ENCODE measurements around the gene NLRP1. TPM values are rescaled to one million over a fixed set of nuclear protein-coding genes. Genes with fewer than 3 reads are reported as not detected.

The NLRP1 gene
- total RNA-seq, 1 experiment from 2014 or later: 0.57 TPM

DNA sequence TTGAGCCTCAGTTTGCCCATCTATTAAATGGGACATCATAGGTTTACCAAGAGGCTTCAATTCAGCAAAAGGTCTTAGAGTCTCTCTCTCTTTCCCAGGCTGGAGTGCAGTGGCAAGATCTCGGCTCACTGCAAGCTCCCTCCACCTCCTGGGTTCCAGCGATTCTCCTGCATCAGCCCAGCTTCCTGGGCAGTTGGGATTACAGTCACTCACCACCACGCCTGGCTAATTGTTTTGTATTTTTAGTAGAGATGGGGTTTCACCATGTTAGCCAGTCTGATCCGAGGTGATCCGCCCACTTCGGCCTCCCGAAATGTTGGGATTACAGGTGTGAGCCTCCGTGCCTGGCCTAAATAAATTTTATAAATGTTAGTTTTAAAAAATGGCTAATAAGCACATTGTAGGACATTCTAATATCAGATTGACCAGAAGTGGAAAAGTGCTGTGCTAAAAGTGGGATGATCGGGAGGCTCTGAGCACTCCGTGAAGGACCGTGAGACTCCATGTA is 1.0 kb upstream of the NLRP1 start:
- Mint-ChIP-seq H3K36me3 (ENCODE audit: insufficient read depth, unreplicated experiment) (peaks cover 3% of the 10 kb centered on the region), H3K27me3 (ENCODE audit: unreplicated experiment) (peaks cover 49% of the 10 kb centered on the region), H3K27ac (ENCODE audit: unreplicated experiment) (no peak overlapping the region), H3K9me3 (ENCODE audit: low read depth, unreplicated experiment) (no peaks in the 10 kb centered on the region), H3K4me3 (ENCODE audit: low read depth, unreplicated experiment) (no peak overlapping the region), H3K4me1 (ENCODE audit: low read depth, unreplicated experiment) (peaks cover 7% of the 10 kb centered on the region)
- TF ChIP-seq, protein P1, sequence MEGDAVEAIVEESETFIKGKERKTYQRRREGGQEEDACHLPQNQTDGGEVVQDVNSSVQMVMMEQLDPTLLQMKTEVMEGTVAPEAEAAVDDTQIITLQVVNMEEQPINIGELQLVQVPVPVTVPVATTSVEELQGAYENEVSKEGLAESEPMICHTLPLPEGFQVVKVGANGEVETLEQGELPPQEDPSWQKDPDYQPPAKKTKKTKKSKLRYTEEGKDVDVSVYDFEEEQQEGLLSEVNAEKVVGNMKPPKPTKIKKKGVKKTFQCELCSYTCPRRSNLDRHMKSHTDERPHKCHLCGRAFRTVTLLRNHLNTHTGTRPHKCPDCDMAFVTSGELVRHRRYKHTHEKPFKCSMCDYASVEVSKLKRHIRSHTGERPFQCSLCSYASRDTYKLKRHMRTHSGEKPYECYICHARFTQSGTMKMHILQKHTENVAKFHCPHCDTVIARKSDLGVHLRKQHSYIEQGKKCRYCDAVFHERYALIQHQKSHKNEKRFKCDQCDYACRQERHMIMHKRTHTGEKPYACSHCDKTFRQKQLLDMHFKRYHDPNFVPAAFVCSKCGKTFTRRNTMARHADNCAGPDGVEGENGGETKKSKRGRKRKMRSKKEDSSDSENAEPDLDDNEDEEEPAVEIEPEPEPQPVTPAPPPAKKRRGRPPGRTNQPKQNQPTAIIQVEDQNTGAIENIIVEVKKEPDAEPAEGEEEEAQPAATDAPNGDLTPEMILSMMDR (IDR thresholded peaks at IDR 0.05; ENCODE audit: unreplicated experiment): no peak
- no peak for DNase-seq
- BruUV-seq (replicated peaks): no TSS peak
- CTCF ChIA-PET: no interaction called here
- intact Hi-C loops (cut with micrococcal nuclease; ENCODE audit: unreplicated experiment): loop anchor here (5.0 to 10.0 kb wide), 2 partner anchors 702 to 1329 kb away; no protein-coding TSS in a partner anchor

DNA sequence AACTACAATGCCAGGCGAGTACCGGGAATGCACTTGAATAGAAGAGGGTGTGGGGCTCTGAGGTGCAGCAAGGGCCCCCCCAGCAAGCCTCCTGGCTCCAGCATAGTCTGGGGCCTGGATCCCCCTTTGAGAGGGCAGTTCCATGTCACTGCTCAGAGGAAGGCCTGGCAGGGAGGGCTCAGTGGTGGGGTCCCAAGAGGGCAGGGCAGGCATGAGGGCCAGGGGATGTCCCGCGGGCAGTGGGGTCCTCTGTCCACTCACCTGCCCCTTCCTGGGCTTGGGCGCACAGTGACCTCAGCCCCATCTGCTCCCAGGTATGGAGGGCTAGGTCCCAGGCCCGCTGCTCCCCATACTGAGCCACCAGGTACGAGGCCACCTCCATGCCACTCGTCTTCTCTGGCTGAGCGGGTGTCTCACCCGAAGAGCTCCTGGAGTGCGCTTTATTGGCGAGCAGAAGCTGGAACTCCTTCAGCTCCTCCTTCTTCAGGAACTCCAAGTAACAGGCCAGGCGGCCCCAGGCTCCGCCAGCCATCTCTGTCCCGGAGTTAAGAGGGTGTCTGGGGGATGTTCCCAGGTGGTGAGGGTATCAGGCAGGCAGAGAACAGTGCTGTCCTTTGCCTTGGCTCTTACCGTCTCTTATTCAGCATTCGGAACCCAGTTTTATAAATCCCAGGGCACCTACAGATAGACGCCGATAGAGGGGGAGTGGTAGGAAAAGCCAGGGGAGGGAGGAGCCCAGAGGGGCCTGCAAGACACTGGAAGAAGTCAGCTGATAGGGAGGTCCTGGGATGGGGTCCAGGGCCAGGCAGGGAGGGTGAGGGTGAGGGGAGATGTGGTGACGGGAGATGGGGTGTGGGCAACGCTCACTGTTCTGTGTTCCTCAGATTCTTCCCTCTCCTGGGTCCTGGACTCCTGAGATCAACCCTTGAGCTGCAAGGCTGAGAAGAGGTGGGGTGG is 605 bp downstream of the NLRP1 start:
- no peak for DNase-seq
- peaks cover 7% of the 10 kb centered on the region for H3K4me1 Mint-ChIP-seq (ENCODE audit: low read depth, unreplicated experiment)
- CTCF ChIA-PET: no interaction called here
- peaks cover 3% of the 10 kb centered on the region for H3K36me3 Mint-ChIP-seq (ENCODE audit: insufficient read depth, unreplicated experiment)
- no TSS peak for BruUV-seq (replicated peaks)
- H3K9me3 Mint-ChIP-seq (ENCODE audit: low read depth, unreplicated experiment): no peaks in the 10 kb centered on the region
- H3K27me3 Mint-ChIP-seq (ENCODE audit: unreplicated experiment): peaks cover 37% of the 10 kb centered on the region
- H3K4me3 Mint-ChIP-seq (ENCODE audit: low read depth, unreplicated experiment): no peak overlapping the region
- intact Hi-C loops (cut with micrococcal nuclease; ENCODE audit: unreplicated experiment): loop anchor here (10.0 kb wide), 1 partner anchor 1331 kb away; no protein-coding TSS in a partner anchor
- H3K27ac Mint-ChIP-seq (ENCODE audit: unreplicated experiment): no peak overlapping the region
- TF ChIP-seq, protein P1 (IDR thresholded peaks at IDR 0.05; ENCODE audit: unreplicated experiment): no peak

DNA sequence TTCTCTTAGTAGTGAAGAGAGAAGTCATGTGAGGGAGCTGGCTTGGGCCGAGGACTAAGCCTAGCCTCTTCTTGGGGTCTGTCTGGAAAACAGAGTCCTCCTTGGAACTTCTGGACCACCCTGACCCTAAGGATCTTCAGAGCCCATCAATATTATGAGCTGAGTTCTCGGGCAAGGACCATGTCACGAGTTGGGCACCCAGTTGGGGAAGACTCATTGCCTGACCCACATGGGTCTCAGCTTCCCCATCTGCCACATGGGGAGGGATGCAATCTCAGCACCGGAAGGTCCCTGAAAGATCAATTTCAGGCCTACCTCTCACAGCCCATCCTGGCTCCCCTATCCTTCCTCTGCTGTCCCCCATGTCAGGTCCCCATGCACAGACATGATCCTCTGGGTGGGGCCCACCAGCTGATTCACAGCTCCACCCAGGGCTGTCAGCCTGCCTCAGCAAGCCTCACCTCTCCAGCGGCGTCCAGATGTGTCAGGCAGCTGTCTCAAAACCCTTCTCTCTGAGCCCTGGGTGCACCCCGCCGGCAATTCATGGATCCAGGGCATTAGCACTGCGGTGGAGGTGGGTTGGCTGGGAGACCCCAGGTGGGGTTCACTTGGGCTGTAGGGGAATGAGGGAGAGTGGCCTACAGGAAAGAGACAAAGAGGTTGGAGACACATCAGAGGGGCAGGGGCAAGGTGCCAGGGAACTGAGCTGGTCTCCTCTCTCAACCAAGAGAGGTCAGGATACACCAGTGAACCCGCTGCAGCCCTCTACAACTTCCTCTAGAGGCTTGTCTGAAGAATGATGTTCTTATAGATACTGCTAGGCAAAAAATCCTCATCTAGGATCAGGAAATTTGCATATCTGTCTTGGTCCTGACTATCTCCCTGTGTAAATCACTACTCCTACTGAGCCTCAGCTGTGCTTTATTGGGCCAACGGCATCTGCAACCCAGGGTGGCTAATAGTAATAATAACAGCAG is 1.8 kb downstream of the NLRP1 start:
- CTCF ChIA-PET: no interaction called here
- BruUV-seq (replicated peaks): no TSS peak
- intact Hi-C loops (cut with micrococcal nuclease; ENCODE audit: unreplicated experiment): loop anchor here (10.0 kb wide), 1 partner anchor 1332 kb away; no protein-coding TSS in a partner anchor

More for the DNA sequence above, 1.8 kb downstream of the NLRP1 start:
- H3K9me3 Mint-ChIP-seq (ENCODE audit: low read depth, unreplicated experiment): no peaks in the 10 kb centered on the region
- H3K27me3 Mint-ChIP-seq (ENCODE audit: unreplicated experiment): peaks cover 25% of the 10 kb centered on the region
- TF ChIP-seq, protein P1 (IDR thresholded peaks at IDR 0.05; ENCODE audit: unreplicated experiment): no peak
- no peak overlapping the region for H3K27ac Mint-ChIP-seq (ENCODE audit: unreplicated experiment)
- H3K4me3 Mint-ChIP-seq (ENCODE audit: low read depth, unreplicated experiment): no peak overlapping the region
- H3K36me3 Mint-ChIP-seq (ENCODE audit: insufficient read depth, unreplicated experiment): no peaks in the 10 kb centered on the region
- peaks cover 6% of the 10 kb centered on the region for H3K4me1 Mint-ChIP-seq (ENCODE audit: low read depth, unreplicated experiment)
- DNase-seq: no peak

Measured in Calu3 (cell line).